HepG2 (cell line): ENCODE results near the gene CAMTA1. TPM values are rescaled to one million over a fixed set of nuclear protein-coding genes. Genes with fewer than 3 reads are reported as not detected.

ENCODE experiments used
- ARID5B ChIP-seq: IDR thresholded peaks from 2 replicates; pipeline ENCODE4 v1.4.0; 2020; ENCODE audit warnings: mild to moderate bottlenecking, missing genetic modification reagents
- CHCHD3 ChIP-seq: sonication (generic); formaldehyde crosslinking; IDR thresholded peaks from 2 replicates; pipeline ENCODE4 v1.8.0; 2022; ENCODE audit warnings: mild to moderate bottlenecking, missing genetic modification reagents, moderate library complexity
- CREM ChIP-seq, 2 experiments: sonication (generic) in 1 of 2; formaldehyde crosslinking in 1 of 2; IDR thresholded peaks; 2 replicates each; pipeline versions ENCODE4 v1.4.0 to v1.6.1; 2016 to 2020; ENCODE audit warnings: antibody characterized with exemption in 1 of 2, mild to moderate bottlenecking in 1 of 2, missing genetic modification reagents in 1 of 2
- ELF1 ChIP-seq: sonication (generic); formaldehyde crosslinking; IDR thresholded peaks from 2 replicates; pipeline ENCODE4 v1.4.0; 2020; ENCODE audit warnings: missing genetic modification reagents
- ELF3 ChIP-seq: IDR thresholded peaks from 2 replicates; pipeline ENCODE4 v1.6.1; 2016; ENCODE audit warnings: missing genetic modification reagents, missing compliant biosample characterization
- FOXP1 ChIP-seq, 2 experiments: fragments of 450-650 bp in 1 of 2; IDR thresholded peaks; 2 replicates each; pipeline ENCODE4 v1.6.1; 2017 to 2018; ENCODE audit warnings: antibody characterized with exemption in 1 of 2
- HNF1A ChIP-seq, 2 experiments: sonication (generic) in 1 of 2; formaldehyde crosslinking in 1 of 2; IDR thresholded peaks; 2 replicates each; pipeline versions ENCODE4 v1.4.0 to v1.6.1; 2016 to 2020; ENCODE audit warnings: borderline replicate concordance in 1 of 2, low read depth in 1 of 2, mild to moderate bottlenecking in 1 of 2, missing genetic modification reagents in 1 of 2
- HNRNPL ChIP-seq: fragments of 200-400 bp; formaldehyde crosslinking; IDR thresholded peaks from 2 replicates; pipeline ENCODE4 v1.6.1; 2017; ENCODE audit warnings: mild to moderate bottlenecking, low read depth, low read length
- HNRNPLL ChIP-seq: fragments of 200-400 bp; formaldehyde crosslinking; IDR thresholded peaks from 2 replicates; pipeline ENCODE4 v1.6.1; 2017; ENCODE audit warnings: mild to moderate bottlenecking, low read depth, low read length; ENCODE audit not compliant: poor library complexity, severe bottlenecking
- KMT2A ChIP-seq: sonication (generic); formaldehyde crosslinking; IDR thresholded peaks from 2 replicates; pipeline ENCODE4 v1.4.0; 2020; ENCODE audit warnings: missing genetic modification reagents
- MXI1 ChIP-seq: IDR thresholded peaks from 3 replicates; pipeline ENCODE4 v1.6.1; 2012; ENCODE audit warnings: low read depth, low read length, inconsistent platforms, borderline replicate concordance
- PPARG ChIP-seq: conservative IDR thresholded peaks from 2 replicates; pipeline ENCODE4 v1.6.1; 2016; ENCODE audit warnings: missing biosample characterization, missing genetic modification reagents
- SMAD1 ChIP-seq: sonication (generic); formaldehyde crosslinking; IDR thresholded peaks from 2 replicates; pipeline ENCODE4 v1.4.0; 2020; ENCODE audit warnings: missing genetic modification reagents, low read depth, mild to moderate bottlenecking, borderline replicate concordance
- SMYD3 ChIP-seq: sonication (generic); formaldehyde crosslinking; IDR thresholded peaks from 2 replicates; pipeline ENCODE4 v1.8.1; 2023; ENCODE audit warnings: mild to moderate bottlenecking, missing genetic modification reagents
- SYNCRIP ChIP-seq: fragments of 200-400 bp; formaldehyde crosslinking; IDR thresholded peaks from 2 replicates; pipeline ENCODE4 v1.6.1; 2018; ENCODE audit warnings: mild to moderate bottlenecking, low read depth, low read length; ENCODE audit not compliant: insufficient read depth
- YEATS2 ChIP-seq: sonication (generic); formaldehyde crosslinking; IDR thresholded peaks from 2 replicates; pipeline ENCODE4 v1.4.0; 2020; ENCODE audit warnings: missing genetic modification reagents, borderline replicate concordance
- ZFP82 ChIP-seq: sonication (generic); formaldehyde crosslinking; IDR thresholded peaks from 2 replicates; pipeline ENCODE4 v1.5.1; 2020; ENCODE audit warnings: mild to moderate bottlenecking, missing genetic modification reagents, borderline replicate concordance
- ZNF136 ChIP-seq: sonication (generic); formaldehyde crosslinking; IDR thresholded peaks from 2 replicates; pipeline ENCODE4 v1.8.1; 2022; ENCODE audit warnings: low read depth, mild to moderate bottlenecking, moderate library complexity, missing genetic modification reagents
- ZNF331 ChIP-seq: sonication (generic); formaldehyde crosslinking; IDR thresholded peaks from 2 replicates; pipeline ENCODE4 v1.4.0; 2020; ENCODE audit warnings: missing genetic modification reagents
- ZNF543 ChIP-seq: sonication (generic); formaldehyde crosslinking; IDR thresholded peaks from 2 replicates; pipeline ENCODE4 v1.4.0; 2020; ENCODE audit warnings: mild to moderate bottlenecking, missing genetic modification reagents
- ZNF605 ChIP-seq: sonication (generic); formaldehyde crosslinking; IDR thresholded peaks from 2 replicates; pipeline ENCODE4 v1.8.0; 2022; ENCODE audit warnings: mild to moderate bottlenecking, missing genetic modification reagents
- ZNF607 ChIP-seq: sonication (generic); formaldehyde crosslinking; IDR thresholded peaks from 2 replicates; pipeline ENCODE4 v1.5.1; 2020; ENCODE audit warnings: missing genetic modification reagents, mild to moderate bottlenecking, borderline replicate concordance
- polyA plus RNA-seq, 8 experiments: library from polyadenylated mRNA; depleted of rRNA in 3 of 8; stranded (reverse) in 7 of 8; unstranded in 1 of 8; fragments of >200 nt; fragmentation: Illumina TruSeq in 4 of 8; extraction: Trizol in 4 of 8; gene quantifications; 2 replicates each; pipeline versions ENCODE4 v1.2.1 to v1.2.3, GENCODE V29; 2011 to 2016; ENCODE audit warnings: low read depth in 4 of 8, missing spikeins in 1 of 8, mixed read lengths in 1 of 8; ENCODE audit not compliant: insufficient read depth in 1 of 8
- total RNA-seq, 5 experiments: library from RNA; depleted of rRNA; stranded (reverse); fragments of >200 nt; fragmentation: Illumina TruSeq; extraction: Trizol; gene quantifications; 2 replicates each; pipeline ENCODE4 v1.2.3, GENCODE V29; 2016; ENCODE audit warnings: low read depth in 1 of 5

The CAMTA1 gene
- total and polyA plus RNA-seq, 2 of the 13 experiments (the other 11 are each of a cell fraction or from before 2014, with no cell fraction given), result 25.0 to 36.4 TPM

- TF ChIP-seq ZNF331 (CRISPR knock-in tag), result peak; percentile 64; the same call in 1 of the 2 replicates
- TF ChIP-seq HNRNPLL, result peak; percentile 40
- no peak for TF ChIP-seq MXI1
- no peak for TF ChIP-seq ZNF607 (CRISPR knock-in tag)
- peak; percentile 33; the same call in 1 of the 2 replicates for TF ChIP-seq SMAD1 (CRISPR knock-in tag)
- TF ChIP-seq CREM (IDR thresholded peaks at IDR 0.05), result no peak
- TF ChIP-seq CREM (CRISPR knock-in tag; IDR thresholded peaks at IDR 0.05), result no peak
- no peak for TF ChIP-seq ZNF605 (CRISPR knock-in tag)
- TF ChIP-seq SYNCRIP, result no peak
- no peak for TF ChIP-seq ZFP82 (CRISPR knock-in tag)
- TF ChIP-seq SMYD3 (CRISPR knock-in tag), result no peak
- no peak for TF ChIP-seq CHCHD3 (CRISPR knock-in tag)
- no peak for TF ChIP-seq KMT2A (CRISPR knock-in tag)
- TF ChIP-seq YEATS2, result no peak; the same call in 1 of the 2 replicates
- TF ChIP-seq HNRNPL, result 0 out of 2 replicates have a peak, but pooled peaks have one; percentile 30
- TF ChIP-seq ELF1, result 0 out of 2 replicates have a peak, but pooled peaks have one; percentile 23
- no peak for TF ChIP-seq ELF3
- no peak for TF ChIP-seq FOXP1 (IDR thresholded peaks at IDR 0.05)
- TF ChIP-seq FOXP1 (CRISPR knock-in tag; IDR thresholded peaks at IDR 0.05), result no peak
- no peak for TF ChIP-seq HNF1A (IDR thresholded peaks at IDR 0.05; ENCODE audit: low read depth)
- TF ChIP-seq HNF1A (CRISPR knock-in tag; IDR thresholded peaks at IDR 0.05; ENCODE audit: borderline replicate concordance), result no peak
- TF ChIP-seq PPARG (CRISPR knock-in tag), result 0 out of 2 replicates have a peak, but pooled peaks have one; percentile 21
- TF ChIP-seq ZNF543, result no peak
- no peak for TF ChIP-seq ZNF136 (CRISPR knock-in tag)
- peak; percentile 28; the same call in 1 of the 2 replicates for TF ChIP-seq ARID5B (CRISPR knock-in tag)
Measured at GRCh38 chr1:7667625-7668218, 882.5 kb downstream of the CAMTA1 start (continued).
